Activated T-helper 9 cell treated with anti-CD3 and anti-CD28 coated beads, Interleukin-2, amount 50 U/mL, for 16 hours (primary cell): Measurements from ENCODE around the gene TRIM17.

Source experiments
- DNase-seq: peaks from one replicate; pipeline ENCODE4 v3.0.0-alpha.2; 2020; ENCODE audit warnings: low read depth

Gene TRIM17

DNA sequence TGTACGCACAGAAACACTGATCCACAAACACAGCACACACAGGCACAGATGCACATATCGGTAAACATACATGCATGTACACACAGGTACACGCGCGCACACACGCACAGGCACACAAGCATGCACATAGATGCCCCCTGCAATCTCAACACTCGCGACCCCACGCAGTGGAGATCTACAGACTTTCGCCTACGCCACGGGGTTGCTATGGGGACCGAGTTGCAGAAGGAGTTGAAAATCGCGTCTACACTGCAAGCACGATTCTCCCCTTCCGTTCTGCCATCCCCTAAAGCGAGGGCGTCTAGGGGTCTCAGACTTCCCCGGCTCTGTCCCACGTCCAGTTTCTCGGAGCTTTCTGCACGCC lies 826 bp downstream of the TRIM17 start:
- no peak for DNase-seq

DNA sequence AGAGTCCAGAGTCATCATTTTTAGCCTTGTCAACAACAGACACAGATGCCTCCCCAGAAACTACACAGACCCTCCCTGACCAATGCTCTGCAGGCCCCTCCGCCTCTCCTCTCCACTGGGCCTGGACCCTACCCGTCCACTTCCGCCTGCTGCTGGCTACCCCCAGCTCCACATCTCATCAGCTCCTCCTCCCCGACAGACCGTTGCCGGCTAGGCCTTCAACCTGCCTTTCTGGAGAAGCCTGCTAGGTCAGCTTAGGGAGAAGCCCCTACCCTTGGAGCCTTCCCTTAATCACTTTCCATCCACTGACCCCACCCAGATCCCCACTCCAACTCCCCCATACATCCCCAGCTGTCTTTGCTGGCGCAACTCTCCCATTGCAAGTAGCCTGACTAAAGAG lies 1.4 kb downstream of the TRIM17 start:
- no peak for DNase-seq

DNA sequence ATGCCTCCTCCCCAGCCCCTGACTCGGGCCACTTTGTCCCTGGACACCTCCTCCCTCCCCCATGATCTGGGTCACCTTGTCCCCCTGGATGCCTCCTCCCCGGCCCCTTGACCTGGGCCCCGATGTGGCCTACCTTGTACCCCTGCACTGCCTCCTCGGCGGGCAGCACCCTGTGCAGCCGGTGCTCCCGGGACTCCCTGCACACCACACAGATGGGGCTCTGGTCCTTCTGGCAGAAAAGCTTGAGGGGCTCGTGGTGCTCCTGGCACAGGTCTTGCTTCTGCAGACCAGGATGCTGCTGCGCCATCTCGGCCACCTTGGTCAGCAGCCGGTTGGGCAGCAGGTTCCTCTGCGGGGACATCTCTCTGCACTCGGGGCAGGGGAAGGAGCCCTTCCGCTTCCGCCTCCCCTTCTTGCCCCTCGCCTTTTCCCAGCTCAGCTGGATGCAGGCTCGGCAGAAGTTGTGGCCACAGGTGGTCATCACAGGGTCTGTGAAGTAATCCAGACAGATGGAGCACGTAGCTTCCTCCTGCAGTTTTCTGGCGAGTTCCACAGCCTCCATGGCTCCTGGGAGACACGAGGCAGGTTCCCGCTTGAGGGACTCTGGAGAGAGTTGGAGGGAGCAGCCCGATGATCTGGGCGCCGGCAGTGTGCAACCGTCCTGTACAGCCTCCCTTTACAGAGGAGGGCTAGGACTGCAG lies 2.0 kb downstream of the TRIM17 start:
- no peak for DNase-seq

DNA sequence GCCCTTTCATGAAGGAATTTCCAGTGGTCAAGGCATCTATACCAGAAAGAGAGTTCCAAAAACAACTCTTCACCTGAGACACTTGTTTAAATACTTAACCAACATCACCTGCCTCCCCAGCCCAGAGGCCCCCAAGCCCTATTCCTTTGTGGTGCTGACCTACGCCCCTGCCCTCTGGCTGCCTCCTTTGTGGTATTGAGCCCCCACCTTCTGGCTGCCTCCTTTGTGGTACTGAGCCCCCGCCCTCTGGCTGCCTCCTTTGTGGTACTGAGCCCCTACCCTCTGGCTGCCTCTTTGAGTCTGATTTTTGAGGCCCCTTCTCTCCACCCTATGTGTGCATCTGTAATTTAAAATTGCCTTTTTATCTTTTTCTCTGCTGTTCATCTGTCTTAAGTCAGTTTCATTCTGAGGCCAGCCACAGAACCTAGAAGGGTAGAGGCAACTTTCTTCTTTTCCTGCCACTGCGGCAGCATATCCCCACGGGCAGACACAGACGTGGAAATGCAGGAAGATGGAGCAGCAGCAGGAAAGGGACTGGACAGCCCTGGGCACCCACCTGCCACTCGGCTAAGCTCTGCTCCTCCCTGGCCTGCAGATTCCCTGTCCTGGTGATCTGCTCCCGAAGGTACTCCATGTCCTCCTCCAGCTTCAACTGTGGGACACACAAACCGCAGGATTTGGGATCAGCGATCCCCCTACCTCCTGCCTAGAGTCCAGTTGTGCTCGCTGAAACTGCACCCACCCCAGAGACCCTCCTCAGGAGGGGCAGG lies 3.2 kb downstream of the TRIM17 start:
- DNase-seq = no peak

DNA sequence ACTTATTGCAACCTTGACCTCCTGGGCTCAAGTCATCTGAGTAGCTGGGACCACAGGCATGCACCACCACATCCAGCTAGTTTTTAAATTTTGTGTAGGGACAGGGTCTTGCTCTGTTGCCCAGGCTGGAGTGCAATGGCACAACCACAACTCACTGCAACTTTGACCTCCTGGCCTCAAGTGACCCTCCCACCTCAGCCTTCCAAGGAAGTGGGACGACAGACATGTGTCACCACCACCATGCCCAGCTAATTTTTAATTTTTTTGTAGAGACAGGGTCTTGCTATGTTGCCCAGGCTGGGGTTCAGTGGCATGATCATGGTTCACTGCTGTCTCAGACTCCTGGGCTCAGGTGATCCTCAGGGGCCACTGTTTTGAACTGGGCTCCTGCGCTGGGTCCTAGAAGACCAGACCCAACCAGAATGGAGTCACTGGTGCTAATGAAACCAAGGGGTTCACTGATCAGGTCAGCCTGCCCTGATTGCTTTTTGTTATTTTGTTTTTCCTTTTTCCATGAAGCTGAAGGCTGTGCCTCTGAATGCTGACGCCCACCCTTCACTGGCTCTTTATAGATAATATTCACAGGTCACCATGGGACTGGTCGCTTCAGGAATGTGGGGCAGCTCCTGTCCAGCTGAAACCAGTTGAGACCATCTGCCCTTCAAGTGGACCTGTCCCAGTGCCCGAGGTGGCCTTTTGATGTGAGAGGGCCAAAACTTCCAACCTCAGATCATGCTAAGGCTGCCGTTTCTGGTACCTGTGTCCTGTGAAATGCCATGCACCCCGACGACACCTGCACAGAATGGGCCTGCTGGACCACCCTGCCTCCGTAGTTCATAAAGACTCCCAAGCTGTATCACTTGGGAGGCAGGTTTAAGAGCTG lies 4.9 kb downstream of the TRIM17 start:
- no peak for DNase-seq

DNA sequence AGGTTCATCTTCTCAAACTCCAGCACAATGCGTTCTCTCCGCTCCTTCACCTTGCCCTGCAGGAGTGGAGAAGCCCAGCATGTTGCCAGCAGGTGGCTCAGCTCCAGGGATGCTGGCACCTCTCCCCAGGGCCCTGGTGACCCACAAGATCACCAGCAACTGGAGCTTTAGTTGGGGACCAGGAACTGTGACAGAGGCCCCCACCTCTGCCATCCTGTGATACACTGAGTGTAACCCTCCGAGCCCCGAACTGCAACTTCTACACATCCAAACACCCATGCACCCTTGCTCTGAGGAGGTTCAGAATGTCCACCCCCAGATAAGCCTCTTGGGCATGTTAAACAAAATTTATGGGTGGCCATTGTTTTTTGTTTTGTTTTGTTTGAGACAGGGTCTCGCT lies 5.5 kb downstream of the TRIM17 start:
- no peak for DNase-seq

DNA sequence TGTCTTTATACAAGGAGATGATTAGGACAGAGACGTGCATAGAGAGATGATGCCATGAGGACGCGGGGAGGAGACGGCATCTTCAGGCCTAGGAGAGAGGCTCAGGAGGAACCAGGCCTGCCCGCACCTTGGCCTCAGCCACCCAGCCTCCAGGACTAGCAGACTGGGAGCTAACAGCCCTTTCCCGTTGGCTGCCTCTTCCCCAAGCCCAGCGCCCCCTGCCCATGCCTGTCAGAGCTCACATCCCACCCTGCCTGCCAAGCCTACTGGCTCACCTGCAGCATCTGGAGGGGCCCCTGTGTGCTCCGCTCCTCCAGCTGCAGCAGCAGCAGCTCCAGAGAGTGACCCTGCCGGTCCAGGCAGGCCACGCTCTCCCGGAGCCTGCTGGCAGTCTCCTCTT lies 6.0 kb downstream of the TRIM17 start:
- no peak for DNase-seq

DNA sequence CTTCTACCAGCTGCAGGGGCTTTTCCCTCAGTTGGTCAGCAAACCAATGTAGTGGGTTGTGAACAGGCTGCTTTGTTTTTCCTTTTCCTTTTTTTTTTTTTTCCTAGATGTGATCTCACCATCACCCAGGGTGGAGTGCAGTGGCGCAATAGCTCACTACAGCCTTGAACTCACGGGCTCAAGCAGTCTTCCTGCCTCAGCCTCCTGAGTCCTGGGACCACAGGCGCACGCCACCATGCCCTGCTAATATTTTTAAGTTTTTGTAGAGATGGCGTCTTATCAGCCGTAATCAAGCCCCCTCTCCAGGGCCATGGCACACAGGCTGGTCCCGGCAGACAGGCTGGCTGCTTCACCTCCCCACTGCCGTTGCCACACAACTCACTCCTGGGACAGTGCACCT lies 6.6 kb downstream of the TRIM17 start:
- no peak for DNase-seq

DNA sequence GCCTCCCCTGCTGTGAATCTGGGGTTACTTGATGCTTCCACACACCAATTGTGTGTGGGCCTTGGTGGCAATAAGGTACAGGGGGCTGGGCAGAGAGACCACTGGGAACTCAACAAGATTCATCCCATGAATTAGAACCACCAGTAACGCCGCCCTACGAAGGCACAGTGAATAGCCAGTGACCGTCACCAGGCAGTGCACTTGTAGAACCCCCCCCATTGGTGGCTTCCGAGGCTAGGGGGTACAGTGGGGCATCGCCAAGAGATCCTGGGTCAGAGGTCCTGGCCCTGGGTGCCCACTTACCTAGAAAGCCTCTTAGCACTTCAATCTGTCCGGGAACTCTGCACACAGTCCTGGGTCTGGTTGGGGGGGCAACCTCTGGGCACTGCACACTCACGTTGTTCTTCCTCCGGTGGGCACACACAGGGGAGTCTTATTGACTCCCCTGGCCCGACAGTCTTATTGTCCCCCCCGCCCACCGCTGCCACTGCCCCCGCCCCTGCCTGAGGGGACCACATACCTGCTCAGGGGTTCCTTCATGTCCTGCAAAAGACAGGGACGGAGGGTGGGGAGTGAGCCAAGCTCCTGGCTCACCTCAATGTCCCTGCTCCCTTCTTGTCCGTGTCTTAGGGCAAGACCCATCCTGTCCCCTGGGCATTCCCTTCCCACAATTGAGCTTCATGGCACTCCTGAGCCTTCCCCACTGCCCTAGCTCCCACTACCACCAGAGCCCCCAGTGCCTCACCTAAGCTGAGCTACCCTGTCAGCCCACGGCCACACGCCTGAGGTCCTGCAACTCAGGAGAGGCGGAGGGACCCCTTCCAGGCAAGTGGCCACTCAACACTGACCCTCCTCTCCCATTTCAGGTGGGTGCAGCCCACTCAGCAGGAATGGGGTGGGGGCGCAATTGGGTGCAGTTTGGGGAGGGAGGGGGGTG lies 7.5 kb downstream of the TRIM17 start:
- DNase-seq = no peak

DNA sequence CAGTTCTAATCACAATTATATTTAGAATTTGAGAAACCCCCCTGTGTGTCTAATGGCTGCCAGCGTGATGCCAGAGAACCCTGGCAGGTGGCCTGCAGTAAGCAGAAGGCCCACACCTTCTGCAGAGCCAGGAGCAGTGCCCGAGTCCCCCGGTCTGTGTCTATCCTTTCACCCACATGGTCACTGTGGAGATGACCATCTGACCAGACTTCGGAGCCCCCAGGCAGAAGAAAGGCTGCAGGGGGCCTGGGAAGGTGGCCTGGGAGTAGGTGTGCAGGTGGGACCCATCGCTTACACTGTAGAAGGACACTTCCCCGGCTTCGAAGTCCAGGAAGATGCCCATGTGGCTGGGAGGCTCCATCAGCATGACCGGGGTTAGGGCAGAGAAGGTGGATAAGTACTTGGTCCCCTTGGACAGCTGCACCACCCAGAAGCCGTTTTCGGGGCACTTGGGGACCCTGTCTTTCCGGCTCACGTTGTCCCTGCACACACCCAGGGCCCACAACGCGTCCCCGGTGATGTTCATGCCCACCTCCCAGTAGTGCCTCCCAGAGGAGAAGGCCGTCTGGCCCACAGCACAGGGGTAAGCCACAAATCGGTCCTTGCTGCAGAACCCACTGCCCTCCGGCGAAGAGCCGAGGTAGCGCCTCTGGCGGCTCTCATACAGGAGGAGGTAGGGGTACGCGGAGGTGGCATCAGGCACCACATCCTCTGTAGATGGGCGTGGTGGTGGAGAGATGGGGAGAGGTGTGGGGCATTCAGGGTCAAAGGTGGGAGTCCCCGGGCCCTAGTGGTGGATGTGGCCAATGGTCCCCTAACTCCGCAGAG lies 8.4 kb downstream of the TRIM17 start:
- DNase-seq = no peak

DNA sequence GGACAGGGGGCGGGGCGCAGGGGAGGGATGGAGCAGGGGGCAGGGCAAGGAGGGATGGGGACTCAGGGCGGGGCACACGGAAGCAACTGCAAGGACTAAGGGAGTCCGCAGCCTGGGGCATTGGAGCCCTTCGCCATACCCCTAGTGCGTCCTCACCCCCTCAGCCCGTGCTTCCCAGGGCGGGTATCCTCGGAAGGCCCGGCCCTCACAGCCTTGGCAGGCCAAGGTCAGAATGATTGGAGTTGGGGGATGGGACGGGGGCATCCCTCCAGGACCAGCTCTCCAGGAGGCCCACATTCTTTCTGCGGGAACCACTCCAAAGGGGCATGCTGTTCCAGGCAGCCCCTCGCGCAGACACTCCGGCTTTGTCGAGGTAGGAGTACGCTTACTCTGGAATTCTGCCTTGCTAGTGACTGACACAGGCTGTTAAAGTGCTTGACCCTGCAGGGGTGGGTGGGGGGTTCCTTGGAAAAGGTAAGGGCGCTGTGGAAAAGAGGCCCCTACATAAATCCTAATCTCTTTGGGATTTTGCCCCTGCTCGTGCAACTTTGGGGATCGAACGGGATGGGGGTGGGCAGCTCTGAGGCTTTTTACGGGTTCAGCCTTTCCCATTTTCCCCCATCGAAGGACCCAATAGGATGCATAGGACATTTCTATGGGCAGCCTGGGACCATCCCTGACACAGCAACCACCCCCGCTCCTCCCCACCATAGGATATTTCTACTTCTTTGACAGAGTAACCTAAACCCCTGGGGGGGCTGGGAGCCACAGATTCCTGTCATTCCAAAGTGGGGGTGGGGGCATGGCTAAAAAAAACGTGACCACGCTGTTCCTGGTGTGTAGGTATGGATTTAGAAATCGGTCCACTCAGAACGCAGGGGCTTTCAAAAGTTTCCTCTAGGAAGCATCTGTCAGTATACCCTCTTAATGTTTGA lies 9.3 kb downstream of the TRIM17 start:
- no peak for DNase-seq

DNA sequence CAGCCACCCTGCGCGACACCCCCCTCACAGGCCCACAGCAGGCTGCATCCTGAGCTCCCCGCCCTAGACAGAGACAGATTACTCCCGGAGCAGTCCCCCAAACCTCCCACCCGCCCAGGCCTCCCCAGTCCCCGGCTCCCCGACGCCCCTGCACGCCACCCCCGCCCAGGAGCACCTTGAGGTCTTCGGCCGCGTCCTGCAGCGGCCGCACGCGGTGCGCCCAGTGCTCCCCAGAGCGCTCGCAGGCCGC lies 10.8 kb downstream of the TRIM17 start:
- DNase-seq = no peak

DNA sequence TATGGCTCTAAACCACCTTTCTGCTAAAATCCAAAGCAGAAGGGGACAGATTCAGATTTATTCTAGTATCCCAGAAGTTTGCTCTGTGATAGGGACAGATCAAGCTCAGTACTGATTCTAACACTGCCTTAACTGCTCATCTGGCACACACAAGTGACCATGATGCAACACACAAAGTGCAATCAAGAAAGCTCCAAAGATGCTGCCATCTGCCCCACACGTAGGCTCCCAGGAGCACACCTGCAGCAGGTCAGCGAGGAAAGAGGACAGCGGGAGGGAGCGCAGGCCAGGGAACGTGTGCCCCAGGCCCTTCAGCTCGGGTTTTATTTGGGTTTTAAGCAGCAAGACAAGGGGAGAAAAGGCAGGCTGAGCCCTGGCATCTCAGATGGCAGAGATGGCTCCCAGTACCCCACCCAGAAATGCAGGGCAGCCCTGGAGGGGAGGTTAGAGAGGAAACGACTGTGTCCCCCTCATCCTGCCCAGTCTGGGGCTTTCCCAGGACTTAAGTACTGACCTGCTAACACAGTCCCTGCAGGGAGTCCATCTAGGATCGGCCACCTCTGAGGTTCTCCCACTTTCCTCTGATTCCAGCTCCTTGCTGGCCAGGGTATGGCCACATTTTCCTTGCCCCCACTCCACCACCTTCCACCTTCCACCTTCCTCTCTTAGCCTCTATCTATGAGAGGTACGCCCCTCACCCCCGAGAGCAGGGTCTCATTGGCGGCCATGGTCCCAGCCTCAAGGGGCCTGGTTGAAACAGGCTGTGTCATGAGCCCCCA lies 11.3 kb downstream of the TRIM17 start:
- no peak for DNase-seq

DNA sequence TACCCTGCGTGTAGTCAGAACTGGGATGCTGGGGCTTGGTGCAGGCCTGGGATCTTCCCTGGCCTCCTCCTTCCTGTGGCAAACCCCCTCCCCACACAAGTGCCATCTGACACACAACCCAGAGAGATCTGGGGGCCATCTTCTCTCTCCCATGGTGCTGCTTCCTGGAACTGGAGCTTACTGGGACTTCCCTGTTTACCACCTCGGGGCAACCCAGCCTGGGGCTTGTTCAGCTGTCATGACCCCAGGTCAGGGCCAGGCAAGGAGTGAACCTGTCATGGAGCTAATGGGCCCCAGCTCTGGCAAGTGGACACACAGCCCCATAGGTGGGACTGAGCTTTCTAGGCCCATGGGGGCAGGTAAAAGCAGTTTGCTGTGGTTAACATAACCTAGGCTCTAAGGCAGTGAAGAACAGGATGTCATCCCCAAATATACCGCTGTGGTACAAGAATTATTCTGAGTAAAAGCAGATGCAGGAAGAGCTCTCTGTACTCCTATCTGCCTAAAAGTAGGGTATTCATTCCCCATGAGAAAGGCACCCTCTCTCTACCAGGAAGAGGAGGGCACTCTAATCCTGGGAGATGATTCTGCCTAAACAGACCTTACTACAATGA lies 12.4 kb downstream of the TRIM17 start:
- DNase-seq = no peak

DNA sequence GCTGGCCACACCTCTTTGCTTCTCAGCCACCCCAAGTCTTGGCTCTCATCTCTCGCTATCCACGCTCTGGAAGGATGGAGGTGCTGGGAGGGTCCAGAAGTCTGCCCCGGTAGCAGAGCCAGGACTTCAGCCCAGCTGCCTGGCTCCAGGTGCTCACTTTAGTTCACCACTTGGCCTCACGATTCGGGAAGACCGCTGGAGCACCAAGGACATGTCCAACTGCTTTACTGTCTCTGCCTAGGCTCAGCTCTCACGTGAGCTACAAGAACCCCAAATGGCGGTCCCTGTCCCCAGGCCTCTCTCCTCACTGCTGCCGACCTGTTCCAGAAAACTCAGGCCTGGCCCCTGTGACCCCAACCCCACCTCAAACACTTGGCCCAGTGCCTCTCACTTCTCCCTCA lies 13.4 kb downstream of the TRIM17 start:
- DNase-seq = no peak

DNA sequence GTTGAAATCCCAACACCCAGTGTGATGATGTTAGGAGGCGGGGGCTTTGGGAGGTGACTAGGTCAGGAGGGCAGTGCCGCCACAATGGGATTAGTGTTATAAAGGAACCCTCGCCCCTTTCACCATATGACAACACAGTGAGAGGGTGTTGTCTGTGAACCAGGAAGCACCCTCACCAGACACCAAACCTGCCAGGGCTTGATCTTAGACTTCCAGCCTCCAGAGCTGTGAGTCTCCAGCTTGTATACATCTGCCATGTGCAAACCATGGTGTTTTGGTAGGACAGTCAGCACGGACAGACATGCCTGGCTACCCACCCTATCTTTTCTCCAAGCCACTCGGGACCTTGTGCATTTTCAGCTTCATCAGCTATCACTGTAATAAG lies 14.0 kb downstream of the TRIM17 start:
- DNase-seq = no peak

DNA sequence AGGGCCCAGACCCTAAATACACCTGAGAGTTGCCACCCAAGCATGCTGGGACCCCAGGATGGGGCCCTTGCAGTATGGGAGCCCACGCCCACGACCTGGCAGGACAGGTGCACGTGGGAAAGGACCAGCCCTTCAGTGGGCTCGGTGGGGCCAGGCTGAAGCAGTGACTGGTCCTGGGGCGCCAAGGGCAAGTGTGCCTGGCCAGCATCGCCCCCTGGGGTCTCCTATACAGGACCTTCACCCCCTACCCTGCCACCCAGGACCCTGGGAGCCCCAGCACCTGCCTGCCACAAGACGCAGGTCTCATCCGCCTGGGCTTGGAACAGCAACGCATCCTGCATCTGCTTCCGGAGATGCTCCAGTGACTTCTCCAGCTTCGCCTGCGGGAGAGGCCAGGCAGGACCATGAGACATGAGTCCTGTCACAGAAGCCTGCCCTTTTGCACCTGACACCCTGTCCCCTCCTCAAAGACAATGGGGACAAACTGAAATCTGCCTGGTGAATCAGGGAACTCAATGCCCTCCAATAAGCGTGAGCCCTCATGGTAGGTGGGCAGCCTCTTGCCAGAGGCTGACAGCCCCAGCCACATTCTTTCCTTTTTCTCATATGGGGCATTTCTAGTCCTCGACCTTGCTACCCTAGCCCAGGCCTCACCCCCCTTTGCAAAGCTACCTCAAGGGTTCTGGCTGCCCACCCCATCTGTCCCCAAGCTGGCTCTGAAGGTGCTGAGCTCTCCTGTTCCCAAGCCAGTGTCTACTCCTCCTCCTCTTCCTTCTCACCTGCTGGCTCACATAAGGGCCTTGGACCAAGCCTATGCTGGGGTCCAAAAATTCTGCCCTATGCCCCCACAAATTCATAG lies 14.7 kb downstream of the TRIM17 start:
- no peak for DNase-seq
